ENCODE results near the gene GPR146.
A peak's percentile ranks its signal among the peaks of the same experiment; 100 is the strongest.
"Not testable (repeated sequence)": the region's sequence is repeated elsewhere in the genome, so short reads cannot be mapped to it uniquely, and the experiment has no call there.

The GPR146 gene

GRCh38 chr7:1026721-1027161 is 17.6 kb upstream of the GPR146 start:
- no peak for DNase-seq

- no peak for DNase-seq
Observed at GRCh38 chr7:1027242-1028043, 16.9 kb upstream of the GPR146 start.

GRCh38 chr7:1028044-1028770 is 16.1 kb upstream of the GPR146 start:
- DNase-seq = peak; percentile 68

- DNase-seq = peak; percentile 50
Observed at GRCh38 chr7:1028775-1029636, 15.3 kb upstream of the GPR146 start.

- no peak for DNase-seq
Observed at GRCh38 chr7:1029637-1030443, 14.5 kb upstream of the GPR146 start.

GRCh38 chr7:1030444-1031070 is 13.8 kb upstream of the GPR146 start:
- no peak for DNase-seq

- no peak for DNase-seq
Observed at GRCh38 chr7:1031716-1032455, 12.5 kb upstream of the GPR146 start.

GRCh38 chr7:1032536-1033181 is 11.7 kb upstream of the GPR146 start:
- no peak for DNase-seq

- DNase-seq = peak; percentile 23
Observed at GRCh38 chr7:1033546-1034145, 10.7 kb upstream of the GPR146 start.

GRCh38 chr7:1034769-1035168 is 9.6 kb upstream of the GPR146 start:
- not testable (repeated sequence) for DNase-seq

- DNase-seq = not testable (repeated sequence)
Observed at GRCh38 chr7:1036164-1036928, 8.0 kb upstream of the GPR146 start.

GRCh38 chr7:1040233-1040632 is 4.1 kb upstream of the GPR146 start:
- DNase-seq = not testable (repeated sequence)

- no peak for DNase-seq
Observed at GRCh38 chr7:1040790-1041189, 3.6 kb upstream of the GPR146 start.

GRCh38 chr7:1041551-1042491 is 2.5 kb upstream of the GPR146 start:
- no peak for DNase-seq

GRCh38 chr7:1042492-1042833 is 1.9 kb upstream of the GPR146 start:
- no peak for DNase-seq

GRCh38 chr7:1043552-1044188 is 676 bp upstream of the GPR146 start:
- DNase-seq = no peak
